GM18907 (cell line): ENCODE data around the gene DRD5.

Experiments used
- ATAC-seq: cut with Tn5 transposase; IDR thresholded peaks from one replicate; pipeline ENCODE4 v1.9.1; 2021; ENCODE audit warnings: mild to moderate bottlenecking, moderate library complexity; ENCODE audit not compliant: unreplicated experiment

The DRD5 gene

DNA sequence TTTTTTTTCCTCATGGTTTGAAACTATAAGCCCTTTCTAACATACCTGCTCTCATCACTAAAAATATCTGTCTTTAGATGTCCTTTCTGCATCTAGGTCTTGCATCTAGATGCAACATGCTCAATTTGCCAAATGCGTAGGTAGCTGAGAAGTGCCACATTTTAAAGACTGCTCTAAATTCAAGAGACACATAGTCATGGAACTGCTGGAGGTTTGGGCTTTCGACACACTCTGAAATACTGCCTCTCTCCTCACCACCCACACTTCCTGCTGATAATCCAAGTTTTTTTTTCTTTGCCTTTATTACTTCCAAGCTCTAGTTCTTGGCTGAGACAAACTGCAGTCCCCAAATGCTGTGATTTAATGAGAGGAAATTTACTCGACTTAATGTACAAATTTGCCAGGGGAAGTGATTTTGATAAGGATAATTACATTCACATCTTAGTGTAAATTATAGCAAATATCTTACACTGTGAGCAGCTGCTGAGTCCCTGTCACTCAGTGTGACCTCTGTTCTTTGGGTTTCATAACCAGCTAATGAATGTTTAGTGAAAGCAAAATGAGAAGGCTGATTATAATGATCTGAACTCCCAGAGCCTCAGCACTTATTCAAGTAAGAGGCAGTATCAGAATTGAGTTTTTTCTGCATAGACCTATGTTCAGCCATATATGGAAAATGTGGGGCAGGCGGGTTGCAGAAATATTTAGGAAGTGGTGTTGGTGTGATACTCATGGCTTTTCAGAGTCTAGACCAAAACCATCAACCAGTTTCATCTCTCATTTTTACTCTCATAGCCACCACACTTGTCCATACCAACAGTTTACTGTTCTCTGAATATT lies 31.3 kb downstream of the DRD5 start:
- peak; percentile 95 for ATAC-seq

DNA sequence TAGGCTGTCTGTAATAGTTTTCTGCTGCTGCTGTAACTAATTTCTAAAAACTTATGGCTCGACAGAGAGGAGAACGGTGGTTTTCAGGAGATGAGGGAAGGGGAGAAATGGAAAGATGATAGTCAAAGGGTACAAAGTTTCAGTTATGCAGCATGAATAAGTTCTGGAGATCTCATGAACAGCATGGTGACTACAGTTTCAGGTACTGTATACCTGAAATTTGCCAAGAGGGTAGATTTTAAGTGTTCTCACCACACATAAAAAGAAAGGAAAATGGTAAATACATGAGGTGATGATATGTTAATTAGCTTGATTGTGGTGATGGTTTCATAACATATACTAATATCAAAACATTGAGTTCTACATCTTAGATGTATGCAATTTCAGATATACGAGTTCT lies 34.9 kb downstream of the DRD5 start:
- ATAC-seq: no peak

DNA sequence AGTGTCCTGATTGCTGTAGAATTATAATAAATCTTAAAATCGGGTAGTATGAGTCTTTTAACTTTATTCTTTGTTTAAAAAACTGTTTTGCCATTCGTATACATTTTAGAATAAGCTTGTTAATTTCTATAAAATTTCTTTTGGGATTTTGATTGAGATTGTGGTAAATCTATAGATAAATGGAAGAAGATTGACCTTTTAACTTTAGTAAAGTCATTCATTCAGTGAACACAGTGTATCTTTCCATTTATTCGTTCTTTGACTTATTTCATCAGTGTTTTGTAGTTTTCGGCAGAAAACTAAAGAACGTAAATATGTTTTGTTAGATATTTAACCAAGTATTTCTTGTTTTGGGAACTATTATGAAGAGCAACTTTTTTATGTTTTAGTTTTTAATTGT lies 38.9 kb downstream of the DRD5 start:
- no peak for ATAC-seq

DNA sequence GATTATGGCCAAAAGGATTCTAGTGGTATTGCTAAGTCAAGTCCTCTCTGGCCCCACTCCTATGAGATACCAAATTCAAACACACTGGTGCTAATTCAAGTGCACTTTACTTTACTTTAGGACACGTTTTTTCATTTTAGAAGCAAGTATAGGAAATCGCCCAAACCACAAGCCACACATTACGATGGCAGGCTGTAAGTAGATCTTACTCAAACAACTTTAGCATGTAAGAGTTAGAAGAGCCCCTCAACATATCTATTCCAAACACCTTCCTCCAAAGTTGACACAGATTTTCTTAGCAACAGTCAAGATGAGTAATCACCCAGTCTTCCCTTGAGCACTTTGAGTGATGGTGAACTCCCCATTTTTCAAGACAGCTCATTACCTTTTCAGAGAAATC lies 43.6 kb downstream of the DRD5 start:
- no peak for ATAC-seq

DNA sequence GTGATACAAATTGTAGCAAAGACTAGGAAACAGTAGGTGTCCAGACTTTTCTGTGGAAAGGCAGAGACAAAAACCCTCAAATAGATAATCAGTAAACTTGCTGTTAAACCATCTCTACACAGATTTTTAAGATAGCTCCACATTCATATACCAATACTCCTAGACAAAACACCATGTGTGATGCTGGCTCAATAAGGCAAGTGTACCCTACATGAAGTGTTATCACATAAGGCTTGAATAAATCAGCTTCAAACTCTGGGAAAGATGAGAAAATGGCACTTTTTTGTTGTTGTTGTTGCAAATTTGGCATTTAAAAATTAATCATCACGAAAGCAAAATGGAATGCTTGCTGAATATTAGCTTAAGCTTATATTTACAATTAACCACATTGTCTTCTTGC lies 45.1 kb downstream of the DRD5 start:
- ATAC-seq: no peak

DNA sequence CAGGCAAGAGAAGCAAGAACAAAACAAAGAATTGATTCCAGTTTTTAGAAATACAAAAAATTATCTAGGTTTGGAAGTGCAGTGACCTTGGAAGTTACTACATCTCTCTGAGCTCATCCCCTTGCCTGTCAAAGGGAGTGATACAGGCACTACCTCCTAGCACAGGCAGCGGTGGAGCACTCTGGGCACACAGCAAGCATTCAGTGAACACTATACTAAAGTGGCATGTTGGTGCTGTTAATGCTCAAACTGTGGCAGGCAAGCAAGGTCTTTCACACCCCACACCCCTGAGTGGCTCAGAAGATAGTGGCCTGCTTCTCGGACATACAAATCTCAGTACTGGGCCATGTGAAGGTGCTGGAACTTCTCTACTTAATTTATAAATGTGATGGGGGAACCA lies 51.2 kb downstream of the DRD5 start:
- no peak for ATAC-seq

DNA sequence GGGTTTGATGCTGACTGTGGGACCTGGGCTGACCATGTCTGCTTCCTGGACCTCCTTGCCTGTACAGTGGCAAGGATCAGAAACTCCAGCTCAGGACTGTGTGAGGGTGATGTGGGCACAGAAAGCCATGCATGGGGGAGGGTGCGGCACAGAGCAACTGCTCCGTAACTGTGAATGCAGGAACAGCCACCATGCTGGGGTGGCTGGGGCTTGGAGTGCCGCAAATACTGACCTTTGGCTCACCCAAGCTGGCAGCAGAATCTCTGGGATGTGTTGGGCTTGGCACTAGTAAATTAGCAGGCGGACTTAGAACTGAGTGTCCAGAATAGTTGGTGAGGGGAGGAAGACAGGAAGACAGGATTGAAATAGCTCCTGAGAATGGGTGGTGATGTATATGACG lies 52.0 kb downstream of the DRD5 start:
- ATAC-seq: no peak
